NCI-H1417 (cell line): Measurements from ENCODE around the gene PNLDC1.
A peak's percentile ranks its signal among the peaks of the same experiment; 100 is the strongest.
"Not testable (repeated sequence)": the region's sequence is repeated elsewhere in the genome, so short reads cannot be mapped to it uniquely, and the experiment has no call there.

Experiments used
- DNase-seq, 3 experiments: peaks; one replicate each; lab custom pipeline; 2025; lab: John Stamatoyannopoulos, UW

Gene PNLDC1

DNA sequence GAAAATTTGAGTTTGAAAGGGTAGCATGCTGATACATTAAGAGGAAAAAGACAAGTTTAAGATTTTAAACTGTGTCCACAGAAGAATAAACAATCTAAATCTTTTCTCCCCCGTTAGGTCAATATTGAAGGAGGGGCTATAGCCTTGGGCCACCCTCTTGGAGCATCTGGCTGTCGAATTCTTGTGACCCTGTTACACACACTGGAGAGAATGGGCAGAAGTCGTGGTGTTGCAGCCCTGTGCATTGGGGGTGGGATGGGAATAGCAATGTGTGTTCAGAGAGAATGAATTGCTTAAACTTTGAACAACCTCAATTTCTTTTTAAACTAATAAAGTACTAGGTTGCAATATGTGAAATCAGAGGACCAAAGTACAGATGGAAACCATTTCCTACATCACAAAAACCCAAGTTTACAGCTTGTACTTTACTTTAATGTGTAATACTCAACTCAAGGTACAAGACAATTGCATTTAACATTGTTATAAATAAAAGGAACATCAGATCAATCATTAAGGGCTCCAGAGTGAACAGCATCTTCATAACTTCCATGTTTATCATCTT lies 21.5 kb upstream of the PNLDC1 start:
- peak in 1 of 3 experiments; percentile 46 for DNase-seq

DNA sequence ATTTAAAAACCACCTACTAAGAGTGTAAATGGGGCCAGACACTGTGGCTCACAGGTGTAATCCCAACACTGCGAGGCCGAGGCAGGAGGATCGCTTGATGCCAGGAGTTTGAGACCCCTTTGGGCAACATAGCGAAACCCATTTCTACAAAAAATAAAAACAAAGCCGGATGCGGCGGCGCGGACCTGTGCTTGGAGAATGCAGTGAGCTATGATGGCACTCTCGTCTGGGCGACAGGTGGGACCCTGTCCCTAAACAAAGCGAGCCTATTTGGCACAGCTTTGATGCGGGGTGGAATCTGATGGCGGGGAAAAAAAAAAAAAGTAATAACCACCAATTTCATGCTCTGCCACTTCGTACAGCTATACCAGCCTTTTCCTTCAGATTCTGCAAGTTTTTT lies 11.8 kb upstream of the PNLDC1 start:
- DNase-seq: no peak

DNA sequence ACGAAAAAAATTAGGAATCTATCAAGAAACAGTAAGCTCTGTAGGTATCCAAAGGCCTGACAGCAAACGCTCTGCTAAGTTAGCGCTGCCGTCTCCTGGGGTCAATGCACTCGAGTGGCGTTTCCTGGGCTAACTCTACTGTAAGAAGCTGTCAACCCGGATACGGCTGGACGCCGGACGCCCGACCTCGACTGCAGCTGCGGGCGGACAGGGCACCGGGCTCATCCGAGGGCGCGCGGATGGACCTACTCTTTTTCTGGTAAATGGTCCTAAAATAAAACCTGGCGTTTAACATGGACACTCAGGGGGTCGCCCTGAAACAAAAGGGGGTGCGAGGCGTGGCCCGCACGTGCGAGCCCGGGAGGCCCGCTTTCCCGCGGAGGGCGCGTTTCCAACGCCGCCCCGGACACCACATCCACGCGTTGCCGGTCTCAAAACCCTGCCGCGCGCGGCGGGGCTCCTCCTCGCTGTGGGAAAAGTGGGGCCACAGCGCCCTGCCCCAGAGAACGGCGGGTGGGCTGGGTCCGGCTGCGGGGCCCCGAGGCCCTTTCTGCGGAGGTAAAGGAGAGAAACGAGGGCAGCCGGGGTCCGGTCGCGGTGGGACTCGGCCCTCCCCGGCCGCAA lies 11.2 kb upstream of the PNLDC1 start:
- DNase-seq: peak in 2 of 3 experiments; percentile 44 to 59

DNA sequence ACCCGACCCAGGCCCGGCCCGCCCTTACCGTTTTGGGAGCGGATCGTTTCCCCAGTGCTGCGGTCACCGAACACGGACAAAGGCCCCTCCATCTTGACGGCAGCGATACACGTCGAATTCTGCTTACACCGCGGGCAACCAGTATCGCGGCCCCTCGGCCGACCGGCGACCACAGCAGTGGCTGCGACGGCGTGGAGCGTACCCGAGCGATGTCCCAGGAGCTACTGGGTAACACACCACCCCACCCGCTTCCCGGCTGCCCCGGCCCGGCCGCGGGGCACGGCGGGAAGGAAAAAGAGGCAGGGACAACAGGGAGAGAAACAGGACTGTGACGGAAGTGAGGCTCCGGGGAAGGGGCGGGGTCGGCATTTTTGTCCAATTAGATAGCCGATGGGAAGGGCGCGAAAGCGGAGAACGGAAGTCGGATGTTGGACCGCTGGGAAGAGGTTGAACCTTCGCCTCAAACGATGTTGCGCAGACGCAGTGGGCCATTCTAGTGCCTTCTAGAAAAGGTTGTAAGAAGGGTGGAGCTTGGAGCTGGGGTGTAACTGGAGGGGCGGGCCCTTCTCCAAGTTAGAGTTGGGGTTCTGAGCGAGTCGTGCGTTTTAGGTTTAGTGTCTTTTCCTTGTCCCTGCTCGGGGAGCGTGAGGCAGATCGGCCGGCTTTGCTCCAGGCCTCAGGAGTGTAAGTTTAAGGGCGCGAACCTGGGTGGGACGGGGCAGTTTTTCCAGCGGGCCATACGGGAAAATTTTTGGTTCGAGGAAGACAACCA lies 10.5 kb upstream of the PNLDC1 start, which contains the start of gene TCP1:
TSS of gene TCP1 (minus strand) at position 226 of the 772 bp plus-strand sequence. CDS start at position 92, 134 bp downstream.
- DNase-seq: peak; percentile 99 to 100 (median 100)

DNA sequence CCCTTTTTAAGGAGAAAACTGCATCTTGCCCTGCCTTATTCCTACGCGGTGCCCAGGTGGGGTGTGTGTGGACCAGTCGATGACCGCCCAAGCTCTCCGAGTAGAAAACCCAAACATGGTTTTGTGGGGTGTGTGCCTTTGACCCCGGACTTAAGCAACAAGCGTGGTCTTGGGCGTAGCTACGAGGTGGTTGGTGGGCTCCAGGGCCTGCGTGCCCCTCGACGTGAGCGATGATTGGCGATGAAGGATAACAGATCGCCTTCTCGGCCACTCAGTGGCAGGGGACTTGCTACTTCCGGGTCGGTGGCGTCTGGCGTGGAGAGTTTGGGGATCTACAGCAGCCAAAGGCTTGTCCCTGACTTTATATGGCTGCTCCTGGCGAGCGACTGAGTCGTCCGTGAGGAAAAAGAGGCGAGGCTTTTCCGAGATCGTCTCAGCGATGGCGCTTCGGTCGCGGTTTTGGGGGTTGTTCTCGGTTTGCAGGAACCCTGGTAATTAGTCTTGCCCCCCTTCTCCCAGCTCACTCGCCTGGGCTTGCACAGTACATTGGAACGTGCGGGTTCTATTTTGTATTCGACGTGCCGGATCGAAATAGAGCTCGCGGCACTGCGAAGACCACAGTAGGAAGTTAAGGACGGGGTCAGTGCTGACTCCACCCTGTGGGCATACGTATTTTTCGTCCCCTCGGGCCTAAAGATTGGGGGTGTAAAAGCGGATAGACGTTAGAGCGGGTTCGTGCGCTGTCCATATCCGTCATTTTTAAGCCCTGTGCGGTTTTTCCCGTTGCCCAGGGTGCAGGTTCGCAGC lies 9.7 kb upstream of the PNLDC1 start, which contains the start of gene MRPL18:
TSS of gene MRPL18 (plus strand) at position 319 of the 807 bp plus-strand sequence. CDS start at position 440, 121 bp downstream.
- peak; percentile 94 to 99 (median 98) for DNase-seq

DNA sequence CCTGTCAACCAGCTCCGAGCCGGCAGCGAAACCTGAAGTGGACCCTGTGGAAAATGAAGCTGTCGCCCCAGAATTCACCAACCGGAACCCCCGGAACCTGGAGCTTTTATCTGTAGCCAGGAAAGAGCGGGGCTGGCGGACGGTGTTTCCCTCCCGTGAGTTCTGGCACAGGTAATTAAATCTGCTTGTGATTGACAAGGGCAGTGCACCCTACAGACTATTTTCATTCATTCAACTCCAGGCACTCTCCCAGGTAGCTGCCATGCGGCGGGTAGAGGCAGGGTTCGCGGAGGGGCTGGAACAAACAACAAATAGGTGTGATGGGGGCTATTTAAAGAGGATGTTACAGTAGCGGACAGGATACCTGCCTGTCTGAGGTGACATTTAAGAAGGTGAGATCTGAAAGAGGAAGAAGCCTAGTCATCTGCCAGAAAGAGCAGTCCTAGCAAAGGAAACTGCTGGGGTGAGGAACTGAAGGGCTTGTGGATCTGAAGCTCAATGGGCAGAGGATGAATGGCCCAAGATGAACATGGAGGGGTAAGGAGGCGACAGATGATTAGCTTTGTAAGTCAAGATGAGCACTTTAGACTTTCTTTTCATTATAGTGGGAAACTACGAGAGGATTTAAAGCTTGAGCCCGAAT lies 9.0 kb upstream of the PNLDC1 start:
- peak in 2 of 3 experiments; percentile 5 to 73 for DNase-seq

DNA sequence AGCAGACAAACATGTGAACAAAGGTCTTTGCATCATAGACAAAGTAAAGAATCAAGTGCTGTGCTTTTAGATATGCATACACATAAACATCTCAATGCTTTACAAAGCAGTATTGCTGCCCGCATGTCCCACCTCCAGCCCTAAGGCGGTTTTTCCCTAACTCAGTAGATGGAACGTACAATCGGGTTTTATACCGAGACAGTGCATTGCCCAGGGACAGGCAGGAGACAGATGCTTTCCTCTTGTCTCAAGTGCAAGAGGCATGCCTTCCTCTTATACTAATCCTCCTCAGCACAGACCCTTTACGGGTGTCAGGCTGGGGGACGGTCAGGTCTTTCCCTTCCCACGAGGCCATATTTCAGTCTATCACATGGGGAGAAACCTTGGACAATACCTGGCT lies 5.1 kb upstream of the PNLDC1 start:
- not testable (repeated sequence) for DNase-seq

DNA sequence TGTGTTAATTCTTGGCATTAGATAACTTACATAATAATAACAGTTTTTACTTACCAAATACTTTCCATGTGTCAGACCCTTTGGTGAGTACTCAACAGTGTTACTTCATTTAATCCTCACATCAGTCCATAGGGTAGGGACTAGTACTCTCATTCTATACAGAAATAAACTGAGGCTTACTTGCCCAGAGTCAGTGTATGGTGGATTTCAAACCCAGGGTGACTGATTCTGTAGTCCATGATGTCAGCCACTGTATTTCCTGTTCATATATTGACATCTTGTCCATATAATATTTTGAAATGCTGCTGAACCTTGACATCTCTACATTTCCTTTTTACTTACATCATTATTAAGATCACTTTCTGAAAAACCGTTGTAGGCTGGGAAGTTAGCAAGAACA lies 2.5 kb upstream of the PNLDC1 start:
- DNase-seq: no peak

DNA sequence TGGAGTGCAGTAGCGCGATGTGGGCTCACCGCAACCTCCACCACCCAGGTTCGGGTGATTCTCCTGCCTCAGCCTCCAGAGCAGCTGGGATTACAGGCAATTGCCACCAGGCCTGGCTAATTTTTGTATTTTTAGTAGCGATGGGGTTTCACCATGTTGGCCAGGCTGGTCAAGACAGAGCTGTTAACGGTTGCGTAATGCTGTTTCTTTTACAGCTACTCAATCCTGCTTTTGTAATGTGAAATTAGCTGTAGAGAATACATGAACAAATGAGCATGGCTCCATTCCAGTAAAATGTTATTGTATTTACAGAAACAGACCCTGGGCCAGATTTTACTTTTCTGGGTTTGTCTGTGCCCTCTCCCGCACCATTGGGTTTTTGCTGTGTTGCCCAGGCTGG lies 1.9 kb downstream of the PNLDC1 start:
- DNase-seq: no peak

DNA sequence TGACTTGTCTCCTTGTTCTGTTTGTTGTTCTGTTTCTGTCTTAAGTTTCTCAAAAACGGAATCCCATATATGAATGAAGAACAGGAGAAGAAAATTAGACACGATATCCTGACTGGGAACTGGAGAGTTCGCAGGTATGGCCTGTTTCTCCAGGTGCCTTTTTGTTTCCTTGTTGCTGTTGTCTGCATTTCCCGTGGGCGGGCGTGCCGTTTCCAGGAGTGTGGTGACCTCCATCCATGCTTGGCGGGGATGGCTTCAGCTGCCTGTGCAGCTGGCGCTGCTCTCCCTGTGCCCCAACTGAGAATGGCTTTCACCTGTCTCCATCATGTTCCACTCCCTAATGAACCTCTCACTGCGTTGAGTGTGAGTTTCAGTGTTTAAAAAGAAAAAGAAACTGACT lies 4.4 kb downstream of the PNLDC1 start:
- DNase-seq: no peak

DNA sequence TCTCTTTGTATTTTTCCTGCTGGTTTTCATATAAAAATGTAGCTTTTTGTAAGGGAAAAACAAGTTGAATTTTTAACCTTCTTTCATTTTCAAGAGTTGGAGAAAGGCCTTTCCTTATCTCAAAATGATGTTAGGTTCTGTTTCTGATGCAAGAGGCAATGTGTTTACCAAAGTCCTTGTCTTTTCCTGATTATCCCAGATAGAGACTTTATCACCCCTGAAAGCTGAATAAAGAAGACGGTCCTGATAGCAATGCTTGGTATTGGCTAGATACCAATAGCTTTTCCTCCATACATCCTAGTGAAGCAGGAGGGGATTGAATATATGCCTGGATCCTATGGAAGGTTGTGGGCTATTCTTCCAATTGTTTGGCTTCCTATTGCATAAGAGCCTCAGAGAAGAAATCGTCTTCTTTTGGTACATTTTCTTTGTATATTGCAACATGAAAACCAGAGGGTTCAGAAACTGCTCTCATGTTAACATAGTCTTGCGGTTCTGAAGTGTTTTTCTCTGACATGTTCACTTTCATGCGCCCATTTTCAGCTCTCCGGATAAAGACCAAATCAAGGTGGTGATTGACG lies 5.5 kb downstream of the PNLDC1 start:
- no peak for DNase-seq

DNA sequence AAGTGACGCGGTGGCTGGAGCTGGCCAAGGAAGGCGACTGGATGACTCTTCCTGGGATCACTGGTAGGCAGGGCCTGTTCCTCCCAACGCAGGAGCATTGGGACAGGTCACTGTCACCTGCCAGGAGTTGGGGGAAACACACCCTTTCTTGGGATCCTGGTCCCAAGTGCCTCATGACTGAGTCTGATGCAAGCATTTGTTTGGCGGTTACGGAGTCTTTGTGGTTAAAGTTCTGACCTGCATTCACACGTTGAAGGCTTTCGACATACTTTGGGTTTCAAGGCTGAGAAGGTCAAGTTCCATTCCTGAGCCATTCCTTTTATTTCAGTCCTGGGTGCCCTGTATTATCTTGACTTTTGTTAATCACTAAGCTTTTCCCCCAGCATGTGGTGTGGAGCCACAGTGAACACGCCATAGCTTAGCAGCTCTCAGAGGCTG lies 6.0 kb downstream of the PNLDC1 start:
- no peak for DNase-seq

DNA sequence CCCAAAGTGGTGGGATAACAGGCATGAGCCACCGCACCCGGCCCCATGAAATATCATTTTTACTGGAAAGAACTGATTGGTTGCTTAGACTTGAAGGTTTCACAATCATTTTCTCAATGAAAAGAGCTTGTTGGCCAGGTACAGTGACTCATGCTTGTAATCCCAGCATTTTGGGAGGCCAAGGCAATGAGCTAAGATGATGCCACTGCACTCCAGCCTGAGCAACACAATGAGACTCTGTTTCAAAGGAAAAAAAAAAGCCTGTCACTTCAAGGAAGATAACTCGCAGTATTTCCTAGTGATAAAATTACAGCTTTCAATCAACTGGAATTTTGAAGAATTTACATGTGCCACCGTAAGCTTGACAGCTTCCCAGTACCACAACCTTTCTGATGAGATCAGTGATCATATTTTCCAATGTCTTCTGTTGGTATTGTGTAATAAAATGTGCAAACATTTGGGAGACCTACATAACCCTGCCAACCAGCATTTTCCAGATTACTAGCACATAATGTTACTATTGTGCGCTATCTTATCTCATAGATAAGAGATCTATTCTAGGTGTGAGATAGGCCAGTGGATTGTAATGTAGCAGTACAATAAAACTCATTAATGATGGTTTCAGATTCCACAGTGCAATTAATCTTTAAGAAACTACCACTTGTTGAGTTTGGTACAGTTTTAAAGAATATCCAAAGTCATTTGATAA lies 7.2 kb downstream of the PNLDC1 start:
- DNase-seq: no peak

DNA sequence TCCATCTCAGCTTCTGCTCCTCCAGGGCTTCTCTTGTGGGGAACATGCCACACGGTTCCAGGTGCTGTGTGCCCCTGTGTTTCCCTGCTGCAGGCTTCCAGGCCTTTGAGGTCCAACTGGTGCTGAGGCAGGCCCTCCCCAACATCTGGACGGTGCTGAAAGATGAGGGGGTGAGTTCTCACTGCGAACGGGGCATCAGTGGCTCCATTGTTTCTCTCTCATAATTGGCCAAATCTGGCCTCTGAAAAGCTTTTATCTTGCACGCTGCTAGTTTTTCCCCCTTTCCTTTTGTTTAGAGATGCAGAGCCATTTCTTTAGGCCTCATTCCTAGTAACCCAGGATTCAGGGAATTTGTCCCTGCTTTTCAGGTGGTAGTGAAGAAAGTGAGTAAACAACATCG lies 8.6 kb downstream of the PNLDC1 start:
- no peak for DNase-seq

DNA sequence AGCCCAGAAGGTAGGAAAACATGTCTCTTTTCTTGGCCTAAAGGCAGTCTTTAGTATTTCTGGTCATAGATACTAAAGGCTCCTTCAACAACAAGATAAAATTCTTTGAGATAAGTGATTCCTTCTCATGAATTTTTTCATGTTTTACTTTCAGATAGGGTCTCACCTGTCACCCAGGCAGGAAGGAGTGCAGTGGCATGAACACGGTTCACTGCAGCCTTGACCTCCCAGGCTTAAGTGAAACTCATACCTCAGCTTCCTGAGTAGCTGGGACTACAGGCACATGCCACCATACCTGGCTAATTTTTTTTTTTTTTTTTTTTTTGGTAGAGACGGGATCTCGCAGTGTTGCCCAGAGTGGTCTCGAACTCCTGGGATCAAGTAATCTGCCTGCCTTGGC lies 9.1 kb downstream of the PNLDC1 start:
- DNase-seq: no peak

DNA sequence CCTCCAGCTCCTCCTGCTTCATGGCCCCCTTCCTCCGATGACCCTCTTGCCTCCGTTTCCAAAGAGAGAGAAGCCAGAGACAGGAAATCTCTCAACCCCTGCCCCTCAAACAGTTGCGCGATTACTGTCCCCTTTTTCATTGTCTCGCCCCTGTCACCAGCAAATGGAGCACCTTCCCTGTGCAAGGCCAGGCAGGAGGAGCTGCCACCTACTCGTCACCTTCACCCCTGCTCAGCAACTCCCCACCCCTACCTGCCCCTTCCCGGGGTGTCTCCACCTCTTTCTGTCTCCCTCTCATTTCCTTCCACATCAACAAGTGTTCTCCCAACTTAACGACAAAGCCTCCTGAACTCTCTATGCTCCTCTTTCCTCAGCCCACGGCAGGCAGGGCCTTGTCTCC lies 13.7 kb downstream of the PNLDC1 start:
- DNase-seq: no peak

DNA sequence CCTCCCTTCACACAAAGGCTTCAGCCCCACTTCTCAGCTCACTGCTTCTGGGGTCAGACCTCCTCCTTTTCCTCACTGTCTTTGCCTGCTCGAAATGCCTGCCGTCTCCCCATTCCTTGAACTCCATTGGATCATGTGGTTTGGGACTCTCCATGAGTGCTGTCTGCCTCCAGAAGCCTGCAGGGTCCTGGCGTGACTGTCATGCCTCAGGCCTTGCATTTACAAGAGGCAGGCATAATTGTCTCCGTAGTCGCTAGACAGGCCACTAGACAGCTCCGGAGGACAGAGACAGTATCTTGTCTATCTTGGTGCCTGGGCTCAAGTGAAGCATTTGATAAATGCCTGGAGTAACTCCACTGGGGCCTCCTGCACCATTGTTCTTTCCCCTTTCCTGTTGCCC lies 15.3 kb downstream of the PNLDC1 start:
- no peak for DNase-seq

DNA sequence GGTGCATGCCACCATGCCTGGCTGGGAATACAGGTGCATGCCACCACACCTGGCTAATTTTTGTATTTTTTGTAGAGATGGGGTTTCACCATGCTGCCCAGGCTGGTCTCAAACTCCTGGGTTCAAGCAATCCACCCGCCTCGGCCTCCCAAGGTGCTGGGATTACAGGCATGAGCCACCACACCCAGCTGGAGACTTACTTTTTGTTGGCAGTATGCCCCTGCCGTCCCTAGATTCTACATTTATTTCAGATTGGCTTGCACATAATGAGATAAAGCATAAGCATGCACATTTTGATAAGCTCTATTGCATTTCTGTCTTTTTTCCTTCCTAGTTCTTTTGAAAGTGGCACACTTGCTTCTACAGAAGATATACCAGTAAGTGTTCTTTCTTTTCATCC lies 16.7 kb downstream of the PNLDC1 start:
- DNase-seq: not testable (repeated sequence)

DNA sequence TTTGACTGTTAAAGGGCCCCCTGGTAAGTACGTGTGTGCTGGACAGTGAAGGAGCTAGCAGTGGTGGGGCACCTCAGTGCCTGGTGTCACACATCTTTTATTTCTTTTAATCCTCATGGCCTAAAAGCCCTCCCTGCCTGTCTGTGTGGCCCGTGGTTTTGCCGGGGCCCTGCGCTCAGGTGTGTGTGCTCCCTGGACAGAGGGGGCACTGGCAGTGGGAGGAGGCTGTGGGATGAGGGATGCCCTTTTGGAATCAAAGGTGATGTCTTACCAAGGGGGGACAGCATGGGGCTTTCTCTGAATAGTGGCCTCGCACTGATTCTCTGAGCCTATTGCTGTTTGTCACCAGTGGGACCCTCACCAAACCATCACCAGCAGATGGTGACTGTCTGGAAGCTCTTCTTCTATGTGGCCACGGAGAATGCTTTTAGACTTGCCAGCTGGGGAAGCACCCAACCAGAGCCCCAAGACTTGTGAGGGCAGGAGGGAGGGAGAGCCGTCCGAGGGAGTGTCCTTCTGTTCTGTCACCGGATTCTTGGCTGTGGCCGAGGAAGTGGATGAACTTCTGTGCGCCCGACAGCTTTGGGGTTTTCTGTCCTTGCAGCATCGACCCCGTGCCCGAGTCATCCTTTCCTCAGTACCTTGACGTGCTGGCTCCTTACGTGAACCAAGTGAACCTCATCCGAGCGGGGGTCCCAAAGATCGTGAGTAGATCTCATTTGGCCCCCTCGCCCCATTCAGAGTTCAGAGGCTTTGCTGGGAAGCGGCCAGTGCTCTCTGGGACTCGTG lies 18.1 kb downstream of the PNLDC1 start:
- no peak for DNase-seq

DNA sequence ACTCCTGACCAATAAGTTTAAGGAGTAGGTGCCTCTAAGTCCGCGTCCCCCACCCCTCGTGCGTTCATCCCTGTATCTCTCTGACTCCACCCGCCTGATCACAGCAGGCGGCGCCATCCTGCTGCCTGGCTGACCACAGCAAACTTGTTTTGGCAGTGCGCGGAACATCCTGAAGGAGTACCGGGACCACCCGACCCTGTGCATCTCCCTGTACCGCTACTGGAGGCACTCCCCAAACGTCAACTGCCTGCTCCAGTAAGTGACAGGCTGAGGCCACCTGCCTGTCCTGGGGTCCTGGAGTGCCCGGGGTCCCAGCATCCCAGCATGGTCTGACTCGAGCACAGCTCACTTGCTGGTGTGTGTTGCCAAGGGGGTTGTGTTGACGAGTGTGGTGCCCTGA lies 19.0 kb downstream of the PNLDC1 start:
- no peak for DNase-seq
